AG10803 (cell line): ENCODE data around the gene PPP2R3C.
"Not testable (repeated sequence)": the region's sequence is repeated elsewhere in the genome, so short reads cannot be mapped to it uniquely, and the experiment has no call there.

Experiments used
- DNase-seq: peaks from one replicate; pipeline ENCODE4 v3.0.0; 2010; ENCODE audit warnings: low read depth
- H3K4me3 ChIP-seq: 2 replicates; pipeline ENCODE4 v1.5.1; 2011; ENCODE audit warnings: mild to moderate bottlenecking, low read length, control low read depth
- TF ChIP-seq, protein P1 (sequence below): conservative IDR thresholded peaks from 2 replicates; pipeline ENCODE4 v1.5.1; 2011; ENCODE audit warnings: mild to moderate bottlenecking, low read length, control low read depth, inconsistent platforms

The PPP2R3C gene

GRCh38 chr14:35114036-35114435 lies 7.8 kb downstream of the PPP2R3C start:
- H3K4me3 ChIP-seq, result no peak overlapping the region
- TF ChIP-seq, protein P1, sequence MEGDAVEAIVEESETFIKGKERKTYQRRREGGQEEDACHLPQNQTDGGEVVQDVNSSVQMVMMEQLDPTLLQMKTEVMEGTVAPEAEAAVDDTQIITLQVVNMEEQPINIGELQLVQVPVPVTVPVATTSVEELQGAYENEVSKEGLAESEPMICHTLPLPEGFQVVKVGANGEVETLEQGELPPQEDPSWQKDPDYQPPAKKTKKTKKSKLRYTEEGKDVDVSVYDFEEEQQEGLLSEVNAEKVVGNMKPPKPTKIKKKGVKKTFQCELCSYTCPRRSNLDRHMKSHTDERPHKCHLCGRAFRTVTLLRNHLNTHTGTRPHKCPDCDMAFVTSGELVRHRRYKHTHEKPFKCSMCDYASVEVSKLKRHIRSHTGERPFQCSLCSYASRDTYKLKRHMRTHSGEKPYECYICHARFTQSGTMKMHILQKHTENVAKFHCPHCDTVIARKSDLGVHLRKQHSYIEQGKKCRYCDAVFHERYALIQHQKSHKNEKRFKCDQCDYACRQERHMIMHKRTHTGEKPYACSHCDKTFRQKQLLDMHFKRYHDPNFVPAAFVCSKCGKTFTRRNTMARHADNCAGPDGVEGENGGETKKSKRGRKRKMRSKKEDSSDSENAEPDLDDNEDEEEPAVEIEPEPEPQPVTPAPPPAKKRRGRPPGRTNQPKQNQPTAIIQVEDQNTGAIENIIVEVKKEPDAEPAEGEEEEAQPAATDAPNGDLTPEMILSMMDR, result no peak
- DNase-seq, result peak; percentile 27

DNA sequence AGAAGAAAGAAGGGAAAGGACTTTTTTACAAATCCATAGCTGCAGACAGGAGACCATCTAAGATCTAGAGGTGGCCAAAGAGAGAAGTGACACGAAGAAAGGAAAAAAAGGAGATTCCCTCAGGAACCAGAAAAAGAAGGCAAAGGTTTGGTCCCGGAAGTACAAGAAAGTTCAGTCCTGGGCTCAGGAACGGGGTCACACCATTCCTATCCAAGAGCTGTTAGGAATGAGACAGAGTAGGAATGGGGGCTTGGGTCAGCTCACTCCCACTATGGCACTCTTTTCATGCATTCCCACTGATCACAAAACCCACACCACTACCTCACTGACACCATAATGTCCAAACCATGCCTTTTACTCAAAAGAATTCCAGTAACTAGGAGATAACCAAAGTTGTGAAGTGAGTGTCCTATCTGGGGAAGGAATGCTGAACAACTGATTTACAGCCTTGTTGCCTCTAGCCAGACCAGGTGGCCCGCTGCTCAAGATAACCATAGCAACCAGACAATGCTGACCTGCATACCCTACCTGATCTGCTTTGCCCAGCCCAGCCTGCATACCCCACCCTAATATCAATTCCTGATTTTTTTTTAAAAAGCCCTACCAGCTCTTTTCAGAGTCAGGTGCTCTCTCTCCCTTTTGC lies 8.4 kb downstream of the PPP2R3C start:
- no peak overlapping the region for H3K4me3 ChIP-seq
- DNase-seq, result no peak
- TF ChIP-seq, protein P1, result no peak

- no peak overlapping the region for H3K4me3 ChIP-seq
- TF ChIP-seq, protein P1, result no peak
- DNase-seq, result no peak
Measured at GRCh38 chr14:35112641-35113040, 9.1 kb downstream of the PPP2R3C start.

DNA sequence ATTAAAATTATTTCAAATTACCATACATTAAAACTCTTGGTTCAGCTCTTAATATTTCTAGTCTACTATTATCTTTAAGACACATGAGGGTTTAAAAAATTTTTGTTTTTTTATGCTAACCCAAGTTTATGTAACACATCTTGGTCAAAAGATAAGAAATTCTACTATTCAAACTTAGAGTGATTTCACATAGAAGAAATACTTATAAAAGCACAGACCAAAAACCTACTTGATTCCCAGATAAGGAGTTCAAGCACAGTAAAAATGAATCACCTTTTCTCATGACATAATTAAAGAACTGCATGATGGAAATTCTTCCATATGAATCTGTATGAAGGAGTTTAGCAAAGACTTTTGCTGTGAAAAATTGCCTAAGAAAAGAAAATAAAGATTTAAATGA lies 13.9 kb downstream of the PPP2R3C start:
- TF ChIP-seq, protein P1, result no peak
- no peak overlapping the region for H3K4me3 ChIP-seq
- no peak for DNase-seq

GRCh38 chr14:35094645-35095044 lies 27.1 kb downstream of the PPP2R3C start:
- not testable (repeated sequence) for DNase-seq, H3K4me3 ChIP-seq

- no peak for DNase-seq
- TF ChIP-seq, protein P1, result no peak
Measured at GRCh38 chr14:35088514-35088913, 33.3 kb downstream of the PPP2R3C start.

GRCh38 chr14:35085441-35085840 lies 36.3 kb downstream of the PPP2R3C start:
- DNase-seq, result no peak
- no peak overlapping the region for H3K4me3 ChIP-seq
- TF ChIP-seq, protein P1, result no peak

More at GRCh38 chr14:35088514-35088913, 33.3 kb downstream of the PPP2R3C start:
- H3K4me3 ChIP-seq, result no peak overlapping the region
